WERI-Rb-1 (cell line): Measurements from ENCODE around the gene BEST1.

ENCODE experiments used
- DNase-seq: peaks from one replicate; pipeline ENCODE4 v3.0.0-alpha.2; 2020
- H3K27ac ChIP-seq: fragments of 250-450 bp; sonication (Bioruptor Pico); 2 replicates; pipeline ENCODE4 v1.5.1; 2020; ENCODE audit warnings: mild to moderate bottlenecking, moderate library complexity
- H3K27me3 ChIP-seq: fragments of 250-450 bp; sonication (Bioruptor Pico); 2 replicates; pipeline ENCODE4 v1.5.1; 2021; ENCODE audit warnings: mild to moderate bottlenecking, low read depth, moderate library complexity; ENCODE audit not compliant: insufficient read depth, severe bottlenecking
- H3K36me3 ChIP-seq: fragments of 250-450 bp; sonication (Bioruptor Pico); 2 replicates; pipeline ENCODE4 v1.5.1; 2020; ENCODE audit warnings: mild to moderate bottlenecking, moderate library complexity
- H3K4me3 ChIP-seq: 2 replicates; pipeline ENCODE4 v1.5.1; 2011; ENCODE audit warnings: low read depth, mild to moderate bottlenecking, control low read depth, low read length
- H3K9me3 ChIP-seq: fragments of 250-450 bp; sonication (Bioruptor Pico); 2 replicates; pipeline ENCODE4 v1.5.1; 2021; ENCODE audit warnings: mild to moderate bottlenecking, moderate library complexity; ENCODE audit not compliant: severe bottlenecking
- TF ChIP-seq, protein P1 (sequence below): IDR thresholded peaks from 2 replicates; pipeline ENCODE4 v1.5.1; 2011; ENCODE audit warnings: low read depth, mild to moderate bottlenecking, control low read depth, inconsistent platforms, low read length

The BEST1 gene

DNA sequence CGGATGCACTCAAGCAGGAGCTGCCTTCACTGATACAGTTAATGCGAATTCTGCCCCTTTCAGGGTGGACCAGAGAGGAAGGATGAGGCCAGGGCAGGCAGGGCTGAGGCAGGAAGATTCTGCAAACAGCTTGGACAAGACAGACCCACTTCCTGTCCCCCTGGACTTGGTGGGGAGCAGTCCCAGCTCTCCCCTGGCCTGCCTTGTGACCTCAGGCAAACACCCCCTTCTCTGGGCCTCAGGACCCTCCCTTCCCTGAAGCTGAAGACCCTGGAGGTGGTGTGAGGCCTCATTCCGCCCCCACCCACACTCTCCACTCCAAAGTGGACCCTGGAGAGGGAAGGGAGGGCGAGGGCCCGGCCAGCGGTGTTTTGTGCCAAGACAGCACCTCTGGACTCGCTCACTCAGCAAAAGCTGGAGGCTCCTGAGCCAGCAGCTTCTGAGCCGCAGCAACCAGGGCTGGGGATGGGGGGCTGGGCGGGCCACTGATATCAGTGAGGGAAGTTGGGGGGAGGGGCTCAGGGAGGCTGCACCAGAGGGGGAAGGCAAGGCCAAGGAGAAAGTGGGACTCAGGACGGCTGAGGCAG lies 41.3 kb upstream of the BEST1 start:
- H3K27ac ChIP-seq, result no peak overlapping the region
- H3K9me3 ChIP-seq, result no peaks in the 10 kb centered on the region
- no peaks in the 10 kb centered on the region for H3K27me3 ChIP-seq
- H3K4me3 ChIP-seq, result no peak overlapping the region
- no peaks in the 10 kb centered on the region for H3K36me3 ChIP-seq
- DNase-seq, result no peak
- TF ChIP-seq, protein P1, sequence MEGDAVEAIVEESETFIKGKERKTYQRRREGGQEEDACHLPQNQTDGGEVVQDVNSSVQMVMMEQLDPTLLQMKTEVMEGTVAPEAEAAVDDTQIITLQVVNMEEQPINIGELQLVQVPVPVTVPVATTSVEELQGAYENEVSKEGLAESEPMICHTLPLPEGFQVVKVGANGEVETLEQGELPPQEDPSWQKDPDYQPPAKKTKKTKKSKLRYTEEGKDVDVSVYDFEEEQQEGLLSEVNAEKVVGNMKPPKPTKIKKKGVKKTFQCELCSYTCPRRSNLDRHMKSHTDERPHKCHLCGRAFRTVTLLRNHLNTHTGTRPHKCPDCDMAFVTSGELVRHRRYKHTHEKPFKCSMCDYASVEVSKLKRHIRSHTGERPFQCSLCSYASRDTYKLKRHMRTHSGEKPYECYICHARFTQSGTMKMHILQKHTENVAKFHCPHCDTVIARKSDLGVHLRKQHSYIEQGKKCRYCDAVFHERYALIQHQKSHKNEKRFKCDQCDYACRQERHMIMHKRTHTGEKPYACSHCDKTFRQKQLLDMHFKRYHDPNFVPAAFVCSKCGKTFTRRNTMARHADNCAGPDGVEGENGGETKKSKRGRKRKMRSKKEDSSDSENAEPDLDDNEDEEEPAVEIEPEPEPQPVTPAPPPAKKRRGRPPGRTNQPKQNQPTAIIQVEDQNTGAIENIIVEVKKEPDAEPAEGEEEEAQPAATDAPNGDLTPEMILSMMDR, result no peak

DNA sequence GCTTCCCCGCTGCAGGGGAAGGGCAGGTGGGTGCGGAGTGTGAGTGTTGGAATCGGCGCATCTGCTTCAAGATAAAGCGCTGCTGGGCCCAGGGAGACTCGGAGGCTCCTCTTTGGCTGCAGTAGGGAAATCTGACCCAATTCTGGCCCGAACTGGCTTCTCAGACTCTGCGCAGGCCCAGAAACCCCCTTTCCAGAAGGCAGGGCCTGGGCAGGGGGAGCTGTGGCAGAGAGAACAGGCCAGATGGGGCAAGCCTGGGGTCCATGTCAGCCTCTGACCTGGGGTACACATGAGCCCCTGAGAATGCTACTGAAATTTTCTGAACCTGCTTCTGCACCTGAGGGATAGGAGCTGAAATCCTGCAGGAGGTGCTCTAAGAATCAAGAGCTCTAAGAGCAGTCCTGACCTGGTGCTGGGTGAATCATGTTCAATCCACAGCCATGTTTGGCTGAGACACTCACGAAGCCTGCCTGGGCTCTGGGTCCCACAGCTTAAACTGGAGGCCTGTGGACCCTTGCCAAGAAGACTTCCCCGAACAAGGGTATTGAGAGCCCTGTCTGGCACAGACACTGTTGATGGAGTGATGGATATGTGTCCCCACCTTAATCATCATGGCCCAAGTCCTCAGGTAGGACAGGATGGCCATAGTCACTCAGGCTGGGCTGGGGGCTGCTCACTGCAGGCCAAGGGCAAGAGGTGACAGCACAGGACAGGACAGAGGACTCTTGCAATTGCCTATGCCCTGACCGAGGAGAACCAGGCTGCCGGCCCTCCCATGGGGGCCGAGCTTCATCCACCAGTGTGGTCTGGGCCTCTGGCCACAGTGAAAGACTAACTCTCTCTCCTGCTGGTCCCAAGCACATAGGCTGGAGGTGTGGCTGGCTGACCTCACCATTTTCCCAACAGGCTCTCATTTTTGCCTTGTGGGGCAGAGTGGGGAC lies 39.7 kb upstream of the BEST1 start:
- Histone ChIP-seq H3K27ac (no peak overlapping the region), H3K36me3 (no peaks in the 10 kb centered on the region), H3K27me3 (no peaks in the 10 kb centered on the region), H3K9me3 (no peaks in the 10 kb centered on the region), H3K4me3 (no peak overlapping the region)
- DNase-seq, result no peak
- TF ChIP-seq, protein P1, result no peak

- Histone ChIP-seq H3K9me3 (no peaks in the 10 kb centered on the region), H3K4me3 (no peak overlapping the region), H3K27ac (no peak overlapping the region), H3K36me3 (no peaks in the 10 kb centered on the region), H3K27me3 (no peaks in the 10 kb centered on the region)
- TF ChIP-seq, protein P1, result no peak
- no peak for DNase-seq
Observed at GRCh38 chr11:61911128-61911700, 38.9 kb upstream of the BEST1 start.

DNA sequence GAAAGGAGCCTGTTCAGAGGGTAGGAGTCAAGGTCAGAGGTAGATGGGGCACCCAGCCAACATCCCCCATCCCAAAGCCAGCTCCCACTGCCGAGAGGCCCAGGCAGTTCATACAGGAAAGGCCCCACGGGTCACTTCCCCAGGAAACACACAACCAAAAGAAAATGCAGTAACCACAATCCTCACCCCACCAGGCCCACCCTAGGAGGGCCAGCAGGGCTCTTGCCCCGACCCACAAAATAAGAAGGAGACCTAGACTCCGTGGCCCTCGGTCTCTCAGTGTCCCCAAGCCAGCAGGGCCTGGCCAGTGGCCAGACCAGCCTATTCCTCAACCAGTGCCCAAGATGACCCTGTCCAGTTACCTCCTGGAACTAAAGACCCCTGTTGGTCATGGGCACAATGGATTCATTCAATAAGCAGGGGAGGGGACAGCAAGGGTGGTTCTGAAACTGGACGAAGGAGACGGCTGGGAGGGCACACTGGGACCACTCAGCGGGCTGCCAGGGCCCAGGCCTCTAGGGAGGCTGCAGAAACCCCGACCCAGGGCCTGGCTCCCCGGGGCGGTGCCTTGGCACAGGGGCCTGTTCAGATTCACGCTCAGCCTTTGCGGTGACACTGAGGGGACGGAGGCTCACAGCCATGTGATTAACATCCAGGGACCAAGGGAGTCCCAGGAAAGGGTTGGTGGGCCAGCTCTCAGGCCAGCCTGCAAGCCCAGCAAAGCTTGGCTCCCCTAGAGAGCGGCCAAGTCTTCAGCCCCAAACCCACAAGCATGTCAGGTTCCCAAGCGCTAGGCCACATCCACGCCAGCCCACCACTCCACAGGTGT lies 38.2 kb upstream of the BEST1 start:
- no peak overlapping the region for H3K27ac ChIP-seq
- no peaks in the 10 kb centered on the region for H3K9me3 ChIP-seq
- no peak for DNase-seq
- H3K4me3 ChIP-seq, result no peak overlapping the region
- H3K27me3 ChIP-seq, result no peaks in the 10 kb centered on the region
- TF ChIP-seq, protein P1, result no peak
- no peaks in the 10 kb centered on the region for H3K36me3 ChIP-seq

GRCh38 chr11:61912530-61912898 lies 37.6 kb upstream of the BEST1 start:
- Histone ChIP-seq H3K27me3 (no peaks in the 10 kb centered on the region), H3K27ac (no peak overlapping the region), H3K4me3 (no peak overlapping the region), H3K36me3 (no peaks in the 10 kb centered on the region), H3K9me3 (no peaks in the 10 kb centered on the region)
- TF ChIP-seq, protein P1, result no peak
- no peak for DNase-seq
